Nephron (organoid): ENCODE results near the gene VAV2.
A peak's percentile ranks its signal among the peaks of the same experiment; 100 is the strongest.

Source experiments
- H3K27ac Mint-ChIP-seq, 3 experiments: 2 replicates each; pipeline ENCODE4 v1.8.0; 2020; ENCODE audit warnings: mixed read lengths in 3 of 3, mild to moderate bottlenecking in 2 of 3, moderate library complexity in 1 of 3
- H3K27me3 Mint-ChIP-seq: 2 replicates; pipeline ENCODE4 v1.8.0; 2021; ENCODE audit warnings: low read depth, mild to moderate bottlenecking, moderate library complexity, mixed read lengths
- H3K36me3 Mint-ChIP-seq: 2 replicates; pipeline ENCODE4 v1.8.0; 2020; ENCODE audit warnings: low read depth, mixed read lengths
- H3K4me1 Mint-ChIP-seq: 2 replicates; pipeline ENCODE4 v1.8.0; 2020; ENCODE audit warnings: mixed read lengths
- H3K4me3 Mint-ChIP-seq, 3 experiments: 2 replicates each; pipeline ENCODE4 v1.8.0; 2020; ENCODE audit warnings: mild to moderate bottlenecking in 3 of 3, mixed read lengths in 3 of 3, moderate library complexity in 2 of 3
- H3K9me3 Mint-ChIP-seq: 2 replicates; pipeline ENCODE4 v1.8.0; 2020; ENCODE audit warnings: mixed read lengths
- CTCF ChIP-seq, 3 experiments: fragments of 200-600 bp; sonication (generic); IDR thresholded peaks; one replicate each; pipeline ENCODE4 v1.5.0; 2021; ENCODE audit warnings: antibody characterized with exemption in 3 of 3; ENCODE audit not compliant: unreplicated experiment in 3 of 3

VAV2 gene

GRCh38 chr9:133794016-133794760 lies 197.9 kb downstream of the VAV2 start:
- Mint-ChIP-seq H3K36me3 (peaks cover 24% of the 10 kb centered on the region), H3K4me1 (peaks cover 15% of the 10 kb centered on the region), H3K27ac (no peak overlapping the region), H3K9me3 (no peaks in the 10 kb centered on the region), H3K4me3 (no peak overlapping the region), H3K27me3 (peaks cover 4% of the 10 kb centered on the region)
- TF ChIP-seq CTCF (IDR thresholded peaks at IDR 0.05; ENCODE audit: unreplicated experiment in 3 of 3), result no peak

- Mint-ChIP-seq H3K27ac (no peak overlapping the region), H3K4me3 (no peak overlapping the region), H3K9me3 (no peaks in the 10 kb centered on the region), H3K27me3 (peaks cover 4% of the 10 kb centered on the region), H3K36me3 (peaks cover 30% of the 10 kb centered on the region), H3K4me1 (peaks cover 15% of the 10 kb centered on the region)
- no peak for TF ChIP-seq CTCF (IDR thresholded peaks at IDR 0.05; ENCODE audit: unreplicated experiment in 3 of 3)
Measured at GRCh38 chr9:133793471-133793870, 198.7 kb downstream of the VAV2 start.

GRCh38 chr9:133792721-133793470 lies 199.2 kb downstream of the VAV2 start:
- peaks cover 15% of the 10 kb centered on the region for H3K4me1 Mint-ChIP-seq
- H3K36me3 Mint-ChIP-seq, result peaks cover 30% of the 10 kb centered on the region
- H3K4me3 Mint-ChIP-seq, result no peak overlapping the region
- no peaks in the 10 kb centered on the region for H3K9me3 Mint-ChIP-seq
- no peak overlapping the region for H3K27ac Mint-ChIP-seq
- peaks cover 4% of the 10 kb centered on the region for H3K27me3 Mint-ChIP-seq
- peak; percentile 93 to 95 (median 94) for TF ChIP-seq CTCF (IDR thresholded peaks at IDR 0.05; ENCODE audit: unreplicated experiment in 3 of 3)

- Mint-ChIP-seq H3K4me3 (peak overlapping the region in 1 of 3 experiments; percentile 3), H3K27me3 (peaks cover 4% of the 10 kb centered on the region), H3K9me3 (no peaks in the 10 kb centered on the region), H3K36me3 (peaks cover 30% of the 10 kb centered on the region), H3K4me1 (peaks cover 15% of the 10 kb centered on the region), H3K27ac (no peak overlapping the region)
- TF ChIP-seq CTCF (IDR thresholded peaks at IDR 0.05; ENCODE audit: unreplicated experiment in 3 of 3), result no peak
Measured at GRCh38 chr9:133791735-133792649, 200.1 kb downstream of the VAV2 start.

- no peak for TF ChIP-seq CTCF (IDR thresholded peaks at IDR 0.05; ENCODE audit: unreplicated experiment in 3 of 3)
- Mint-ChIP-seq H3K4me1 (peaks cover 15% of the 10 kb centered on the region), H3K36me3 (peaks cover 28% of the 10 kb centered on the region), H3K4me3 (no peak overlapping the region), H3K9me3 (no peaks in the 10 kb centered on the region), H3K27ac (no peak overlapping the region), H3K27me3 (peaks cover 4% of the 10 kb centered on the region)
Measured at GRCh38 chr9:133791069-133791468, 201.1 kb downstream of the VAV2 start.
